NT2/D1 (cell line): ENCODE results near the gene FMNL2.

Experiments used
- YY1 ChIP-seq: IDR thresholded peaks from 2 replicates; pipeline ENCODE4 v1.6.1; 2011; ENCODE audit not compliant: insufficient read length, insufficient read depth
- ZNF274 ChIP-seq: IDR thresholded peaks from 2 replicates; pipeline ENCODE4 v1.6.1; 2011; ENCODE audit warnings: mild to moderate bottlenecking, low read depth, low read length

- TF ChIP-seq YY1 = no peak
- TF ChIP-seq ZNF274 = no peak
Measured at GRCh38 chr2:152499331-152499816, 164.4 kb downstream of the FMNL2 start.
